HFFc6 (cell line): Measurements from ENCODE around the gene TMEM45A. TPM values are rescaled to one million over a fixed set of nuclear protein-coding genes. Genes with fewer than 3 reads are reported as not detected.

Source experiments
- DNase-seq: peaks from one replicate; pipeline ENCODE4 v3.0.0-alpha.2; 2018
- H3K27ac Mint-ChIP-seq: 2 replicates; pipeline ENCODE4 v1.8.0; 2020; ENCODE audit warnings: mild to moderate bottlenecking, mixed read lengths
- H3K27me3 Mint-ChIP-seq: 2 replicates; pipeline ENCODE4 v1.8.0; 2021; ENCODE audit warnings: mild to moderate bottlenecking, moderate library complexity, mixed read lengths; ENCODE audit not compliant: insufficient read depth
- H3K36me3 Mint-ChIP-seq: 2 replicates; pipeline ENCODE4 v1.8.0; 2021; ENCODE audit warnings: low read depth, mixed read lengths
- H3K4me1 Mint-ChIP-seq: 2 replicates; pipeline ENCODE4 v1.8.0; 2020; ENCODE audit warnings: low read depth, mixed read lengths
- H3K4me3 Mint-ChIP-seq: 2 replicates; pipeline ENCODE4 v1.8.0; 2020; ENCODE audit warnings: mild to moderate bottlenecking, moderate library complexity, mixed read lengths
- H3K9me3 Mint-ChIP-seq: 2 replicates; pipeline ENCODE4 v1.8.0; 2020; ENCODE audit warnings: mild to moderate bottlenecking, mixed read lengths
- CTCF ChIP-seq: fragments of 200-600 bp; sonication (generic); IDR thresholded peaks from 2 replicates; pipeline ENCODE4 v1.5.0; 2021; ENCODE audit warnings: antibody characterized with exemption, mild to moderate bottlenecking
- total RNA-seq, 6 experiments: library from RNA; stranded (reverse); fragmentation: NEBNext Ultra II Directional; extraction: Animal tissue kit (Norgen Biotek cat#: 25700); gene quantifications; 2 replicates in 1 of 6; 3 replicates in 5 of 6; pipeline ENCODE4 v1.2.3, GENCODE V29; 2021

The TMEM45A gene
- total RNA-seq, 6 experiments from 2014 or later: 25.2 to 44.1 (median 28.5) TPM

- no peaks in the 10 kb centered on the region for H3K36me3 Mint-ChIP-seq
- DNase-seq: peak; percentile 74
- H3K4me3 Mint-ChIP-seq: peak overlapping the region; percentile 0; the same call in 1 of the 2 replicates
- no peak overlapping the region for H3K27ac Mint-ChIP-seq
- peaks cover 3% of the 10 kb centered on the region; the same call in 1 of the 2 replicates for H3K27me3 Mint-ChIP-seq
- H3K4me1 Mint-ChIP-seq: no peaks in the 10 kb centered on the region
- 0 out of 2 replicates have a peak, but pooled peaks cover 1% of the 10 kb centered on the region for H3K9me3 Mint-ChIP-seq
- peak; percentile 92 for TF ChIP-seq CTCF
Measured at GRCh38 chr3:100463002-100463401, 29.4 kb upstream of the TMEM45A start.

- H3K27me3 Mint-ChIP-seq: peaks cover 3% of the 10 kb centered on the region; the same call in 1 of the 2 replicates
- TF ChIP-seq CTCF: no peak
Measured at GRCh38 chr3:100463646-100464155, 28.7 kb upstream of the TMEM45A start.

GRCh38 chr3:100465892-100466777 lies 26.3 kb upstream of the TMEM45A start:
- no peak overlapping the region for H3K27ac Mint-ChIP-seq
- DNase-seq: no peak
- no peak for TF ChIP-seq CTCF

More at GRCh38 chr3:100463646-100464155, 28.7 kb upstream of the TMEM45A start:
- Mint-ChIP-seq H3K9me3 (peaks cover 8% of the 10 kb centered on the region), H3K4me3 (no peak overlapping the region), H3K27ac (no peak overlapping the region), H3K4me1 (no peaks in the 10 kb centered on the region), H3K36me3 (peaks cover 2% of the 10 kb centered on the region)
- no peak for DNase-seq

GRCh38 chr3:100467133-100467532 lies 25.3 kb upstream of the TMEM45A start:
- peaks cover 9% of the 10 kb centered on the region for H3K36me3 Mint-ChIP-seq
- TF ChIP-seq CTCF: no peak
- peaks cover 2% of the 10 kb centered on the region; the same call in 1 of the 2 replicates for H3K27me3 Mint-ChIP-seq
- DNase-seq: no peak
- H3K9me3 Mint-ChIP-seq: peaks cover 16% of the 10 kb centered on the region
- no peak overlapping the region for H3K4me3 Mint-ChIP-seq
- no peaks in the 10 kb centered on the region for H3K4me1 Mint-ChIP-seq
- no peak overlapping the region for H3K27ac Mint-ChIP-seq

More at GRCh38 chr3:100465892-100466777, 26.3 kb upstream of the TMEM45A start:
- H3K9me3 Mint-ChIP-seq: peaks cover 16% of the 10 kb centered on the region
- H3K4me3 Mint-ChIP-seq: no peak overlapping the region
- no peaks in the 10 kb centered on the region for H3K4me1 Mint-ChIP-seq
- peaks cover 9% of the 10 kb centered on the region for H3K36me3 Mint-ChIP-seq
- H3K27me3 Mint-ChIP-seq: peaks cover 3% of the 10 kb centered on the region; the same call in 1 of the 2 replicates

- H3K4me1 Mint-ChIP-seq: no peaks in the 10 kb centered on the region
- no peak overlapping the region for H3K4me3 Mint-ChIP-seq
- peaks cover 2% of the 10 kb centered on the region; the same call in 1 of the 2 replicates for H3K27me3 Mint-ChIP-seq
- H3K9me3 Mint-ChIP-seq: peaks cover 16% of the 10 kb centered on the region
- H3K36me3 Mint-ChIP-seq: peaks cover 9% of the 10 kb centered on the region
- H3K27ac Mint-ChIP-seq: no peak overlapping the region
- no peak for DNase-seq
- TF ChIP-seq CTCF: no peak
Measured at GRCh38 chr3:100468676-100469075, 23.7 kb upstream of the TMEM45A start.
